Stimulated activated CD4-positive, alpha-beta T cell treated with anti-CD3 and anti-CD28 coated beads, Interleukin-4, amount 100 ng/mL, for 4 hours (primary cell): ENCODE data around the gene ANXA9.

Source experiments
- DNase-seq, 2 experiments: peaks; one replicate each; pipeline ENCODE4 v3.0.0-alpha.2; 2020

ANXA9 gene

DNA sequence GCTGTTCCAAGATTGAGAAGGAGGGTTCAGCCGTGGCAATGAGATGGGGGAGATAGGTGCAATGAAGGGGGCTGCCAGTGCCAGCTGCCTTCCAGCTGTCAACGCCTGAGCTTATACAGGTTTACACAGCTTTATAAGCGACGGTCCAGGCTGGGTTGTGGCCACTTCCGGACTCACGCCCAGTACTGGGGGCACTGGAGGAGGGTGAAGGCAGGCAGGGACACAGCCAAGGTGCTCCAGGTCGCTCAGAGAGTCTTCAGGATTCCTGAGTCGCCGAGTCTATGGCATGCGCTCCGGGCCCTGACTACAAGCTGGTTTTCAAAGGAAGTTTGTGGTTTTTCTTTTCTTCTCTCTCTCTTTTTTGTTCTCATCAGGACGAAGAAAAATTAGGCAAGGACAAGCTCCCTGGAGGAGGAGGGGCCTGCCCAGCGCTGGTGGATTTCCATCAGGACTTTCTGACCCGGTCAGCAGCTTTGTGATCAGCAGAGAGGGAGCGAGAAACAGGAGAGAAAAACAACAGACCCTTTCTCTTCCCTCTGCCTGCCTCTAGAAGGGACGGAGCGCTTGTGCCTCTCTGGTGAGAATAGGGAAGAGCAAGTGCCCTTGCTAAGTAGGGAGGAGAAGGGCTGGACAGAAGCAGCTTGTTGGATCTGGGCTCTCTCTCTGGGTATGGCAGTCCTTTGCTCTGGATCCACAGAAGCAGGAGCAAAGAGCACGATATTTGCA is 24.4 kb downstream of the ANXA9 start, which contains the start of gene MINDY1:
Gene MINDY1, minus strand, starts transcription at position 576 of the 726 bp plus-strand sequence. CDS start 4,285 bp downstream, outside the sequence.
- DNase-seq = no peak

DNA sequence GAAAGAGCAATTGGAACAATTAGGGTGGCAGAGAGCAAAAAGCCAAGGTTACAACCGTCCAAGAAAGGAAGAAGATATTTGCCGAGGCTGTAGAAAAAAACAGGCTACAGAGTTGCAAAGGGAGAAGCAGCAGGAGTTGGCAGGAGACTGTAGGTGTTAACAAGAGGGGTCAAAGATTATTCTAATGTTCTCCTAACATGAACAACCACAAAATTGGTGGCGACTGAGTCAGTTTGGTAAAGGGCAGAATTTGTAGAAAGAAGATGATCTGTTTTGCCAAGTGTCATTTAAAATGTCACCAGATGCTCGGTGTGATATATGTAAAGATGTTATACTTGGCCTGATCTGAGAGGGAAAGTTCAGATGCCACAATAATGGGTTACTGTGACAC is 25.8 kb downstream of the ANXA9 start:
- DNase-seq = no peak

GRCh38 chr1:151008244-151009205 is 26.4 kb downstream of the ANXA9 start, which contains the start of gene PRUNE1:
Gene PRUNE1, plus strand, starts transcription at chr1:151008449. Its CDS starts 184 bp downstream, at chr1:151008633.
- DNase-seq = peak; percentile 92 to 96

- no peak for DNase-seq
Measured at GRCh38 chr1:151009206-151009587, 27.1 kb downstream of the ANXA9 start.

GRCh38 chr1:151009674-151010345 is 27.7 kb downstream of the ANXA9 start:
- no peak for DNase-seq

DNA sequence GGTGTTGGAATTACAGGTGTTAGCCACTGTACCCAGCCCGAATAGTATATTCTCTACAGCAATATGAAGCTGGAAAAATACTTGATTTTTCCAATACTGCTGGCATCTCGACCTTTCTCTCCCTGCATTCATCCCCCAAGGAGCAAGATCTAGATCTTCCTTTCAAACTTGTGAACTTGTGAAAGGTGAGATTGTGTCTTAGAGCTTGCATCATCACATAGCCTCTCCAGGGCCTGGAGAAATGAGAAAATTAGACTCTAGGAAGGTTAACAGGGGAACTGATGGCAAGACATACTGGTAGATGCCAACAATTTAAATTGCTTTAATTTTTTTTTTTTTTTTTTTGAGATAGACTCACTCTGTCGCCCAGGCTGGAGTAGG is 28.2 kb downstream of the ANXA9 start:
- DNase-seq = no peak

DNA sequence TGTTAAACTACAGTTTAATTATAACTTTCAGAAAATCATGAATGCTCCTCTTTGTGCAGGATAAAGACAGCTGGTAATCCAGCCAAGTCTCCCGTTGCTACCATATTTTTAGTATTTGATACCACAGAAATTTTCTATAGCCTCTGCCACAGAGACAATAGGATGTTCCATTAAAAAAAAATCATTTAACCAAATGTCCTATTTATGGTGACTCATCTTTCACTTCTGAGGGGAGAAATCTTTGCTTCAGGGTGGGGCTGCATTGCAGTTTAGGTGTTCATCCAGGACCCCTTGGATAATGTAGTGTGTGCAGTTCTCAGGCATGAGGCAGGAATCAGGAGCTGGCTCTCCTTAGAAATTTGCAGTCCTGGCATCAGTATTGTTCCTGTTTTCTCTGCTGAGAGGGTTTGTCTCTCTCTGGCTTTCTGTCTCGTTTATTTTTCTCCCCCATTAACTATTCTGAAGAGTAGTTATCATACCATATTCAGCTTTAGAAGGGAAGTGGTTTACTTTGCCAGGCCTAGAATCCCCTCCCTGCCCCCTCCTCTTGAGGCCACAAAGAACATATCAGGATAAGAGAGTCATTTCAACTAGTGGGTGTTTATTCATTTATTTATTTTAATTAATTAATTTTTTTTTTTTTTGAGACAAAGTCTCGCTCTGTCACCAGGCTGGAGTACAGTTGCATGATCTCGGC is 29.2 kb downstream of the ANXA9 start:
- no peak for DNase-seq

DNA sequence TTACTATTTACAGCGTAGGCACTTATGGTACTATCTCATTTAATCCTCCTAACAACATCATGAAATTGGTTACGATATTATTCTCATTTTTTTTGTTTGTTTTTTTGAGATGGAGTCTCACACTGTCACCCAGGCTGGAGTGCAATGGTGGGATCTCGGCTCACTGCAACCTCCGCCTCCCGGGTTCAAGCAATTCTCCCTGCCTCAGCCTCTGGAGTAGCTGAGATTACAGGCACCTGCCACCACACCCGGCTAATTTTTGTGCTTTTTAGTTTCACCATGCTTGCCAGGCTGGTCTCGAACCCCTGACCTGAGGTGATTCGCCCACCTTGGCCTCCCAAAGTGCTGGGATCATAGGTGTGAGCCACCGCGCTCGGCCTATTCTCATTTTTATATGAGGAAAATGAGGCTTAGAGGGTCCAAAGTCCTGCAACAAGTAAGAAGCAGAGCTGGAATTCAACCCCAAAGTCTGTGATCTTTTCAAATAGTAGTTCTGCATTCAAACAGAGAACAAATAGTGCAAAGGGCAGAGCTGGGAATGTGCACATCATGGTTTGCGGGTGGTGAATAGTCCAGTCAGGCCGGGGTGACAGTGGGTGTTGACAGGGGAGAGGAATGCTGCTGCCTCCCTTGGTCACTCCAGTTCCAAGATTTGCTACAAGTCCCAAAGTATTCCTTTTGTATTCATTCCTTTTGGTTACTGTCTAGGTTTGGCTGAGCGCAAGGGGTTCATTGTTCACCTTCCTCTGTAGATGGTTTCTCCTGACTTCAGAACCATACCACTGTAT is 30.8 kb downstream of the ANXA9 start:
- DNase-seq = no peak

- DNase-seq = no peak
Measured at GRCh38 chr1:151013518-151013917, 31.4 kb downstream of the ANXA9 start.

- DNase-seq = peak; percentile 76 to 79
Measured at GRCh38 chr1:151024540-151025146, 42.6 kb downstream of the ANXA9 start.

DNA sequence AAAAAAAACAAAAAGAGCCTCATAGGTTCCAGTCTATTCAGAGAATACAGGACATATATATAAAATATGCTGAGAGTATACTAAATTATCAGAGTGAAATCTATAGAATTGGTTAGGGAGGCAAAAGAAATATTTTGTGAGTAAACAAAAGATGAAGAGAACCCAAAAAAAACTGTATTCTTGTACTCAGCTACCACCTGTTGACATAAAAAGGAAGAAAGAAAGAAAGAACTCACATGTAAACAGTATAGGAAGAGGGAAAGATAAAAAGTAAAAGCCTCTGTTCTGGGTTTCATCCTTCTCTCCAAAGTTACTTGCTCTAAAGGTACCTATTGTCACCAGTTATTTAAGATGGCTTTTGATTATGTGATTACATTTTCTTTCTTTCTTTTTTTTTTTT is 44.4 kb downstream of the ANXA9 start:
- no peak for DNase-seq

DNA sequence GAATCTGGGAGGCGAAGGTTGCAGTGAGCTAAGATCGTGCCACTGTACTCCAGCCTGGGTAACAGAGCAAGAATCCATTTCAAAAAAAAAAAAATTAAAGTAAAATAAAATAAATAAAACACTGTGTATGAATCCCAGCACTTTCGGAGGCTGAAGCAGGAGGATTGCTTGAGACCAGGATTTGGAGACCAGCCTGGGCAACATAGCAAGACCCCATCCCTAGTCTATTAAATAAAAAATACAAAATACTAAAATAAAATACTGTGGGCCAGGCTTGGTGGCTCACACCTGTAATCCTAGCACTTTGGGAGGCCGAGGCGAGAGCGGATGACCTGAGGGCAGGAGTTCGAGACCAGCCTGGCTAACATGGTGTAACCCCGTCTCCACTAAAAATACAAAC is 50.1 kb downstream of the ANXA9 start:
- no peak for DNase-seq

GRCh38 chr1:151035167-151035566 is 53.1 kb downstream of the ANXA9 start:
- no peak for DNase-seq

DNA sequence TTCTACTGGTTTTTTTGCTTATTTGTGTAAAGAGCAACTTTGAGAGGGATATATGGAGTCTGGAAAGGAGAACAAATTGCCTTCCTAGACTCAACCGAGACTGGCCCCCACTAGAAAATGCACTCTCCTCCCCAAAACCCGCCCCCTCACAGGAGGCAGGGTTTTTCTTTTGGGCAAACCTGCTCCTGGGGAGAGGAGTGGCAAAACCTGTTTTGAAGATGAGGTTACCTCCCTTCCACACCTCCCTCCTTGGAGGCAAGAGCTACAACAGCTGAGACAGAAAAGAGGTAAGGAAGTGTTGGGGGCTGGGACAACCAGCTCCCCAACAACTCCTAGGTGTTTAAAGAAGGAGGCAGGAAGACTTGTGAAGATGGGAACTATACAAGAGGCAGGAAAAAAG is 54.3 kb downstream of the ANXA9 start, which contains the start of gene BNIPL:
Gene BNIPL, plus strand, starts transcription at position 231 of the 400 bp plus-strand sequence. Its CDS starts 140 bp downstream, at position 371.
- no peak for DNase-seq

DNA sequence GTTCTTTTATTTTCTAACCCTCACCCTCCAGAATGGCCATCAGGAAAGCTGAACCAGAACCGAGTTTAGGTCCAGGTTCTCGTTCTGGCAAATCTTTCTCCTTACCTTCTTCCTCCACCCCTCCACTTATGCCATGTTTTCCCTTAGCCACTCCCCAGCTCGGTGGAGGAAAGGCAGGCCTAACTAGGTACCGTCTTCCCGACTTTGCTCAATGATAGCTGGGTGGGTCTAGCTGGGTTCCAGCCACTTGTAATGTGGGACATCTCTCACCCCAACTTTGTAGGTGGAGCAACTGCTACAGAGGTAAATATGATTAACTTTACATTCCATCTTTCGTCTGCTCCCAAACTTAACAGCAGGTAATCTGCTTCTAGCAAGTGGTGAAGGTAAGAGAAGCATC is 54.9 kb downstream of the ANXA9 start:
- DNase-seq = no peak

- DNase-seq = no peak
Measured at GRCh38 chr1:151039521-151039920, 57.4 kb downstream of the ANXA9 start.

DNA sequence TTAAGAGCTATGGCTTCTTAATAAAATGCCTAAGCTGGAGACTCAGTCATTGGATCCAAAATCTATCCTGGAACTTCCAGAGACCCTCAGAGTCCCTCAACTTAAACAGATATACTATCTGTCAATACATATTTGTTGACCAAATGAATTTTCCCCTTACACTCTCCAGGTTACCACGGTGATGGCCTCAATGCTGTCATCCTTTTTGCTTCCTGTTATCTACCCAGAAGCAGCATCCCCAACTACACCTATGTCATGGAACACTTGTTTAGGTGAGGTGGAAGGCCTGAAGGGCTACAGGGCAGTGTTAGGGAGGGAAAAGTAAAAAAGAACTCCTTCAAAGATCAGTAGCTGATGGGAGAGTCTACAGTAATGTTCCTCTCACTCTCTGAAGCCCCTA is 61.1 kb downstream of the ANXA9 start:
- DNase-seq = no peak
